KMS-11 (cell line): ENCODE data around the gene CACFD1.

Experiments used
- H2AFZ ChIP-seq: fragments of 200-600 bp; sonication (generic); 2 replicates; pipeline ENCODE4 v1.6.1; 2016; ENCODE audit warnings: antibody characterized with exemption, mixed run types, low read depth
- H3K27ac ChIP-seq: fragments of 200-600 bp; sonication (generic); 2 replicates; pipeline ENCODE4 v1.6.1; 2016; ENCODE audit warnings: mild to moderate bottlenecking, mixed run types
- H3K27me3 ChIP-seq: fragments of 200-600 bp; sonication (generic); 2 replicates; pipeline ENCODE4 v1.6.1; 2017; ENCODE audit warnings: mild to moderate bottlenecking, low read depth, mixed run types, moderate library complexity; ENCODE audit not compliant: insufficient read depth
- H3K36me3 ChIP-seq: fragments of 200-600 bp; sonication (generic); 2 replicates; pipeline ENCODE4 v1.6.1; 2017; ENCODE audit warnings: mild to moderate bottlenecking, mixed run types; ENCODE audit not compliant: insufficient read depth
- H3K4me1 ChIP-seq: fragments of 200-600 bp; sonication (generic); 2 replicates; pipeline ENCODE4 v1.6.1; 2016; ENCODE audit warnings: mild to moderate bottlenecking, low read depth, mixed run types; ENCODE audit not compliant: poor library complexity, severe bottlenecking
- H3K4me2 ChIP-seq: fragments of 200-600 bp; sonication (generic); 2 replicates; pipeline ENCODE4 v1.7.0; 2016; ENCODE audit warnings: mild to moderate bottlenecking, mixed run types
- H3K4me3 ChIP-seq: fragments of 200-600 bp; sonication (generic); IDR thresholded peaks from 2 replicates; pipeline ENCODE4 v1.6.1; 2017; ENCODE audit warnings: low read depth, low read length, mixed read lengths; ENCODE audit not compliant: insufficient read depth
- H3K79me2 ChIP-seq: fragments of 200-600 bp; sonication (generic); 2 replicates; pipeline ENCODE4 v1.6.1; 2016; ENCODE audit warnings: low read depth, mixed run types; ENCODE audit not compliant: insufficient read depth
- H3K9ac ChIP-seq: fragments of 200-600 bp; sonication (generic); 2 replicates; pipeline ENCODE4 v1.6.1; 2016; ENCODE audit warnings: mild to moderate bottlenecking, mixed run types
- H4K20me1 ChIP-seq: fragments of 200-600 bp; sonication (generic); 2 replicates; pipeline ENCODE4 v1.6.1; 2016; ENCODE audit warnings: mild to moderate bottlenecking, mixed run types; ENCODE audit not compliant: insufficient read depth
- TF ChIP-seq, protein P1 (sequence below): fragments of 200-600 bp; sonication (generic); conservative IDR thresholded peaks from 2 replicates; pipeline ENCODE4 v1.6.1; 2017; ENCODE audit warnings: low read depth, mild to moderate bottlenecking, antibody characterized with exemption, low read length, moderate library complexity, mixed read lengths

CACFD1 gene

DNA sequence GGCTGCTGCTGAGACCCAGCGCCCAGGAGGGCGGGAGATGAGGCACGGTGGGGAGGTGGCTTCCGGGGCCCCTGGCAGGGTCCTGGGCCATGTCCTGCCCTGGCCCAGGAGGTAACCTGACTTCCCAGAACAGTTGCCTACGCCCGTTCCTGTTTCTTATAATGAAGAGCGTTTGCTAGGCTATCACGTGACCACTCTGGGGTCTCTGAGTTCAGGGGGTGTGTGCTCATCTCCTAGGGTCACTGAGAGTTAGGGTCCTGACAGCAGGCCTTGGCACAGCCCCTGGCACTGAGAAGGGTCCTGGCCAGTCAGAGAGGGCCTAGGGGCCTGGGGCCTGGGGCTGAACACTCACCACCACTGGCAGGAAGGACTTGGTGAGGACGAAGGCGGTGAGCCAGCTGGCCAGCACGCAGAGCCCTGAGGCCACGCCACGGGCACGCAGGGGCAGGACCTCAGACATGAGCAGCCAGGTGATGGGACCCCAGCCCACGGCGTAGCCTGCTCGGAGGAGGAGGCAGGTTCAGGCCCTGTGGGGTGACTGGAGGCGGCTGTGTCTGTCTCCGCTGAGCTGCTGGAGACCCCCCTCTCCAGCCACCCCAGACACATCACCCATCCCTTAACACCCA lies 13.1 kb downstream of the CACFD1 start:
- Histone ChIP-seq H3K27me3 (peaks cover 45% of the 10 kb centered on the region), H4K20me1 (no peaks in the 10 kb centered on the region), H3K4me2 (no peak overlapping the region), H2AFZ (no peak overlapping the region), H3K27ac (no peak overlapping the region), H3K4me1 (no peaks in the 10 kb centered on the region), H3K79me2 (no peaks in the 10 kb centered on the region), H3K9ac (no peak overlapping the region), H3K36me3 (no peaks in the 10 kb centered on the region), H3K4me3 (no peak overlapping the region)
- TF ChIP-seq, protein P1, sequence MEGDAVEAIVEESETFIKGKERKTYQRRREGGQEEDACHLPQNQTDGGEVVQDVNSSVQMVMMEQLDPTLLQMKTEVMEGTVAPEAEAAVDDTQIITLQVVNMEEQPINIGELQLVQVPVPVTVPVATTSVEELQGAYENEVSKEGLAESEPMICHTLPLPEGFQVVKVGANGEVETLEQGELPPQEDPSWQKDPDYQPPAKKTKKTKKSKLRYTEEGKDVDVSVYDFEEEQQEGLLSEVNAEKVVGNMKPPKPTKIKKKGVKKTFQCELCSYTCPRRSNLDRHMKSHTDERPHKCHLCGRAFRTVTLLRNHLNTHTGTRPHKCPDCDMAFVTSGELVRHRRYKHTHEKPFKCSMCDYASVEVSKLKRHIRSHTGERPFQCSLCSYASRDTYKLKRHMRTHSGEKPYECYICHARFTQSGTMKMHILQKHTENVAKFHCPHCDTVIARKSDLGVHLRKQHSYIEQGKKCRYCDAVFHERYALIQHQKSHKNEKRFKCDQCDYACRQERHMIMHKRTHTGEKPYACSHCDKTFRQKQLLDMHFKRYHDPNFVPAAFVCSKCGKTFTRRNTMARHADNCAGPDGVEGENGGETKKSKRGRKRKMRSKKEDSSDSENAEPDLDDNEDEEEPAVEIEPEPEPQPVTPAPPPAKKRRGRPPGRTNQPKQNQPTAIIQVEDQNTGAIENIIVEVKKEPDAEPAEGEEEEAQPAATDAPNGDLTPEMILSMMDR = no peak

DNA sequence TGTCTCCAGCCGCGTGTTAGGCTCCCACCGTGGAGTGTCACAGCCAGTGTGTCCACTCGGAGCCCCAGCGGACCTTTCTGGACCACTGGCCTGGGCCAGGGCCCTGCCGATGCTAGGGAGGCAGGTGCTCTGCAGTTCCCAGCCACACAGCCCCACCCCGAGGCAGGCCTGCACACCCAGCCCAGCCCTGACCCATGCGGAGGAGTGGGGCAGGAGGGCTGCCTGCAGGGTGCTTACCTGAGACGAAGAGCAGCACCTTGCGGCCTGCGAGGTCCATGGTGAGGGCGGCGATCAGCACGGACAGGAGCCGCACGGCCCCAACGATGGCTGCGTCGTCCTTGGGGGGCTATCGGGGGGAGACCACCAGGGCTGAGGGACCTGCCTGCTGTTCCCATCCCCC lies 14.0 kb downstream of the CACFD1 start:
- H3K79me2 ChIP-seq = no peaks in the 10 kb centered on the region
- H3K4me3 ChIP-seq = no peak overlapping the region
- TF ChIP-seq, protein P1 = no peak
- H4K20me1 ChIP-seq = no peaks in the 10 kb centered on the region
- peaks cover 51% of the 10 kb centered on the region for H3K27me3 ChIP-seq
- H3K36me3 ChIP-seq = no peaks in the 10 kb centered on the region
- no peaks in the 10 kb centered on the region for H3K4me1 ChIP-seq
- no peak overlapping the region for H3K27ac ChIP-seq
- no peak overlapping the region for H2AFZ ChIP-seq
- no peak overlapping the region for H3K9ac ChIP-seq
- H3K4me2 ChIP-seq = no peak overlapping the region

DNA sequence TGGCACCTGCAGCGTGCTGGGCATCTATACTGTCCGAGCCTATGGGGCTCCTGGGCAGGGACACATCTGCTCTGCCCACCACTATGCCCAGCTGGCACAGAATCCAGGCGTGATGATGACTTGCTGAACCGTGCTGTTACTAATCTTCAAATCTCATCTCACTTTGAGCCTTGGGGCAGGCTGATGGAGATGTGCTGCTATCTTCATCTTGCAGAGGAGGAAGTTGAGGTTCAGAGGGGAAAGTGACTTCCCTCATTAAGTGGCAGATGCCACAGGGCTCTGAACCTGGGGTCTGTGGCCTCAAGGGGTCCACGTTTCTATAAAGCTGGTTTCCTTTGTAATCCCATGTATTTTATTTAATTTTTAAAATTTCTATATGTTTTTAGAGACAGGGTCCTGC lies 14.4 kb downstream of the CACFD1 start:
- Histone ChIP-seq H3K36me3 (no peaks in the 10 kb centered on the region), H3K79me2 (no peaks in the 10 kb centered on the region), H3K4me1 (no peaks in the 10 kb centered on the region), H2AFZ (no peak overlapping the region), H4K20me1 (no peaks in the 10 kb centered on the region), H3K4me2 (no peak overlapping the region), H3K9ac (no peak overlapping the region), H3K27ac (no peak overlapping the region), H3K27me3 (peaks cover 55% of the 10 kb centered on the region), H3K4me3 (no peak overlapping the region)
- TF ChIP-seq, protein P1 = no peak

DNA sequence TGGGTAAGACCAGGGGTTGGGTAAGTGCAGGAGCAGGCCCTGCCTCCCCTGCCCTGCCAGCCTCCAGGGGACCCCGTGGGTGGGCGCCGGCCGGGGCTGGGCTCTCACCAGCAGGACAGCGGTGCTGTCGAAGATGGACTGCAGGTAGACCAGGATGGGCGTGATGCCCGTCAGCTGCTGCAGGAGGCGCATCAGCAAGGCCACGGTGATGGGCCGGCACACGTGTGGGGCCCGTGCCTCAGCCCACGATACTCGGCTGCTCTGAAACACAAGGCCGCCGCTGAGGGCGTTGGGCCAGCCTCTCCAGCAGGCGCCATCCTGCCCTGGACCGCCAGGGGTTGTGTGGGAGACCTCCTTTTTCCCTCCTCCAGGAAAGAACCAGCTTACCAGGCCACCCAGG lies 15.1 kb downstream of the CACFD1 start:
- no peaks in the 10 kb centered on the region for H3K36me3 ChIP-seq
- H3K4me2 ChIP-seq = no peak overlapping the region
- no peaks in the 10 kb centered on the region for H3K4me1 ChIP-seq

More for the DNA sequence above, 15.1 kb downstream of the CACFD1 start:
- TF ChIP-seq, protein P1 = no peak
- Histone ChIP-seq H3K9ac (no peak overlapping the region), H3K4me3 (no peak overlapping the region), H3K27ac (no peak overlapping the region), H4K20me1 (no peaks in the 10 kb centered on the region), H3K79me2 (no peaks in the 10 kb centered on the region), H2AFZ (no peak overlapping the region), H3K27me3 (peaks cover 56% of the 10 kb centered on the region; the same call in 1 of the 2 replicates)
